Measurements from ENCODE around the gene URB1. TPM values are rescaled to one million over a fixed set of nuclear protein-coding genes. Genes with fewer than 3 reads are reported as not detected.

The URB1 gene
- total and polyA plus RNA-seq, 4 donors, result 3.7 to 17.6 (median 11.4) TPM

DNA sequence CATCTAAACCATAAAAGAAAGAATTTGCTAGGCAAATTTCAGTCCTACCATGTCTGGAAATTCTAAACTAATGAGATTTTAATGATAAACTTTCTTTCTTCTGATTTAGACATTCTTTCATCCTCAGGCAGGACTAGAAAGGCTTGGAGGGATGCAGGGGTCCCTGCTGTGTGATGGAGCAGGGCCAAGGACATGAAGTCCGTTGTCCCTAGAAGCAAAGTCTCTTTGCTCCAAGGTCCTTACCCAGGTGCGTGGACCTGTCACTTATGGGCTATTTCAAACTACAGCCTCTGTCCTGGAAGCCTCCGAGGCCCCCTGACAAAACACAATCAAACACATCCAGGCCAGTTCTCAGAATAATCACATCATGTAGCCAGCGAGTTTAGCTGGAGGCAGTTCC, 26.6 kb downstream of the URB1 start:
- Histone ChIP-seq H3K36me3 (ENCODE audit: control insufficient read depth in 4 of 4, insufficient read depth in 4 of 4, low read length in 4 of 4) (peaks cover 31 to 58% (median 43%) of the 10 kb centered on the region in 4 donors), H3K9me3 (ENCODE audit: control insufficient read depth in 4 of 4, insufficient read depth in 3 of 4, low read length in 3 of 4) (no peaks in the 10 kb centered on the region), H3K27ac (ENCODE audit: low read depth in 1 of 2, low read length in 1 of 2) (no peak overlapping the region), H3K4me3 (no peak overlapping the region), H3K4me1 (ENCODE audit: control insufficient read depth in 5 of 5, insufficient read depth in 5 of 5, low read length in 5 of 5) (peaks cover 0 to 2% (median 0%) of the 10 kb centered on the region in 5 donors), H3K9ac (ENCODE audit: insufficient read depth in 1 of 2, low read length in 2 of 2) (no peak overlapping the region), H3K27me3 (ENCODE audit: control insufficient read depth in 3 of 3, insufficient read depth in 3 of 3, low read length in 2 of 3) (no peaks in the 10 kb centered on the region)
- TF ChIP-seq, protein P1, sequence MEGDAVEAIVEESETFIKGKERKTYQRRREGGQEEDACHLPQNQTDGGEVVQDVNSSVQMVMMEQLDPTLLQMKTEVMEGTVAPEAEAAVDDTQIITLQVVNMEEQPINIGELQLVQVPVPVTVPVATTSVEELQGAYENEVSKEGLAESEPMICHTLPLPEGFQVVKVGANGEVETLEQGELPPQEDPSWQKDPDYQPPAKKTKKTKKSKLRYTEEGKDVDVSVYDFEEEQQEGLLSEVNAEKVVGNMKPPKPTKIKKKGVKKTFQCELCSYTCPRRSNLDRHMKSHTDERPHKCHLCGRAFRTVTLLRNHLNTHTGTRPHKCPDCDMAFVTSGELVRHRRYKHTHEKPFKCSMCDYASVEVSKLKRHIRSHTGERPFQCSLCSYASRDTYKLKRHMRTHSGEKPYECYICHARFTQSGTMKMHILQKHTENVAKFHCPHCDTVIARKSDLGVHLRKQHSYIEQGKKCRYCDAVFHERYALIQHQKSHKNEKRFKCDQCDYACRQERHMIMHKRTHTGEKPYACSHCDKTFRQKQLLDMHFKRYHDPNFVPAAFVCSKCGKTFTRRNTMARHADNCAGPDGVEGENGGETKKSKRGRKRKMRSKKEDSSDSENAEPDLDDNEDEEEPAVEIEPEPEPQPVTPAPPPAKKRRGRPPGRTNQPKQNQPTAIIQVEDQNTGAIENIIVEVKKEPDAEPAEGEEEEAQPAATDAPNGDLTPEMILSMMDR (IDR thresholded peaks at IDR 0.05; ENCODE audit: control extremely low read depth, extremely low read depth), result no peak
- no peak for ATAC-seq (ENCODE audit: insufficient read depth, low FRiP score)
- 94% methylated on average over 4 of the region's 4 CpGs for WGBS, 2 donors
- no peak for DNase-seq

- Histone ChIP-seq H3K4me1 (ENCODE audit: control insufficient read depth in 5 of 5, insufficient read depth in 5 of 5, low read length in 5 of 5) (peaks cover 0 to 2% (median 0%) of the 10 kb centered on the region in 5 donors), H3K4me3 (no peak overlapping the region), H3K9ac (ENCODE audit: insufficient read depth in 1 of 2, low read length in 2 of 2) (no peak overlapping the region), H3K36me3 (ENCODE audit: control insufficient read depth in 4 of 4, insufficient read depth in 4 of 4, low read length in 4 of 4) (peaks cover 29 to 65% (median 45%) of the 10 kb centered on the region in 4 donors), H3K9me3 (ENCODE audit: control insufficient read depth in 4 of 4, insufficient read depth in 3 of 4, low read length in 3 of 4) (no peaks in the 10 kb centered on the region), H3K27ac (ENCODE audit: low read depth in 1 of 2, low read length in 1 of 2) (no peak overlapping the region), H3K27me3 (ENCODE audit: control insufficient read depth in 3 of 3, insufficient read depth in 3 of 3, low read length in 2 of 3) (no peaks in the 10 kb centered on the region)
- TF ChIP-seq, protein P1 (IDR thresholded peaks at IDR 0.05; ENCODE audit: control extremely low read depth, extremely low read depth), result no peak
- WGBS, 2 donors, result 86% methylated on average over 4 of the region's 4 CpGs
- DNase-seq (no peak), ATAC-seq (ENCODE audit: insufficient read depth, low FRiP score) (no peak)
Measured at GRCh38 chr21:32364796-32365195, 28.0 kb downstream of the URB1 start.

- WGBS, 2 donors, result 59 to 68% methylated on average over 7 of the region's 7 CpGs
- Histone ChIP-seq H3K4me3 (no peak overlapping the region), H3K4me1 (ENCODE audit: control insufficient read depth in 5 of 5, insufficient read depth in 5 of 5, low read length in 5 of 5) (peaks cover 0 to 2% (median 0%) of the 10 kb centered on the region in 5 donors), H3K36me3 (ENCODE audit: control insufficient read depth in 4 of 4, insufficient read depth in 4 of 4, low read length in 4 of 4) (peaks cover 30 to 65% (median 46%) of the 10 kb centered on the region in 4 donors), H3K27me3 (ENCODE audit: control insufficient read depth in 3 of 3, insufficient read depth in 3 of 3, low read length in 2 of 3) (no peaks in the 10 kb centered on the region), H3K9me3 (ENCODE audit: control insufficient read depth in 4 of 4, insufficient read depth in 3 of 4, low read length in 3 of 4) (no peaks in the 10 kb centered on the region), H3K27ac (ENCODE audit: low read depth in 1 of 2, low read length in 1 of 2) (peak overlapping the region in 1 of 2 donors; percentile 5), H3K9ac (ENCODE audit: insufficient read depth in 1 of 2, low read length in 2 of 2) (no peak overlapping the region)
- no peak for ATAC-seq (ENCODE audit: insufficient read depth, low FRiP score)
- TF ChIP-seq, protein P1 (IDR thresholded peaks at IDR 0.05; ENCODE audit: control extremely low read depth, extremely low read depth), result no peak
- DNase-seq, result peak in 1 of 3 donors; percentile 34
Measured at GRCh38 chr21:32364387-32364786, 28.4 kb downstream of the URB1 start.
